ENCODE measurements around the gene VWF.

GRCh38 chr12:6167327-6168280, 43.1 kb upstream of the VWF start:
- TF ChIP-seq POLR2AphosphoS2 (IDR thresholded peaks at IDR 0.05; ENCODE audit: low read depth, low read length), result no peak
- TF ChIP-seq BACH1 (IDR thresholded peaks at IDR 0.05; ENCODE audit: borderline replicate concordance), result no peak
- TF ChIP-seq CTCF (IDR thresholded peaks at IDR 0.05 in 2 of 3, conservative IDR thresholded peaks at IDR 0.05 in 1 of 3; ENCODE audit: control insufficient read depth in 2 of 3, extremely low read depth in 1 of 3, insufficient read depth in 1 of 3, low read depth in 3 of 3, low read length in 3 of 3), result no peak
- TF ChIP-seq ZBTB33 (IDR thresholded peaks at IDR 0.05), result no peak
- no peak for TF ChIP-seq NRF1 (conservative IDR thresholded peaks at IDR 0.05; ENCODE audit: low read depth, low read length)
- TF ChIP-seq, protein P1, sequence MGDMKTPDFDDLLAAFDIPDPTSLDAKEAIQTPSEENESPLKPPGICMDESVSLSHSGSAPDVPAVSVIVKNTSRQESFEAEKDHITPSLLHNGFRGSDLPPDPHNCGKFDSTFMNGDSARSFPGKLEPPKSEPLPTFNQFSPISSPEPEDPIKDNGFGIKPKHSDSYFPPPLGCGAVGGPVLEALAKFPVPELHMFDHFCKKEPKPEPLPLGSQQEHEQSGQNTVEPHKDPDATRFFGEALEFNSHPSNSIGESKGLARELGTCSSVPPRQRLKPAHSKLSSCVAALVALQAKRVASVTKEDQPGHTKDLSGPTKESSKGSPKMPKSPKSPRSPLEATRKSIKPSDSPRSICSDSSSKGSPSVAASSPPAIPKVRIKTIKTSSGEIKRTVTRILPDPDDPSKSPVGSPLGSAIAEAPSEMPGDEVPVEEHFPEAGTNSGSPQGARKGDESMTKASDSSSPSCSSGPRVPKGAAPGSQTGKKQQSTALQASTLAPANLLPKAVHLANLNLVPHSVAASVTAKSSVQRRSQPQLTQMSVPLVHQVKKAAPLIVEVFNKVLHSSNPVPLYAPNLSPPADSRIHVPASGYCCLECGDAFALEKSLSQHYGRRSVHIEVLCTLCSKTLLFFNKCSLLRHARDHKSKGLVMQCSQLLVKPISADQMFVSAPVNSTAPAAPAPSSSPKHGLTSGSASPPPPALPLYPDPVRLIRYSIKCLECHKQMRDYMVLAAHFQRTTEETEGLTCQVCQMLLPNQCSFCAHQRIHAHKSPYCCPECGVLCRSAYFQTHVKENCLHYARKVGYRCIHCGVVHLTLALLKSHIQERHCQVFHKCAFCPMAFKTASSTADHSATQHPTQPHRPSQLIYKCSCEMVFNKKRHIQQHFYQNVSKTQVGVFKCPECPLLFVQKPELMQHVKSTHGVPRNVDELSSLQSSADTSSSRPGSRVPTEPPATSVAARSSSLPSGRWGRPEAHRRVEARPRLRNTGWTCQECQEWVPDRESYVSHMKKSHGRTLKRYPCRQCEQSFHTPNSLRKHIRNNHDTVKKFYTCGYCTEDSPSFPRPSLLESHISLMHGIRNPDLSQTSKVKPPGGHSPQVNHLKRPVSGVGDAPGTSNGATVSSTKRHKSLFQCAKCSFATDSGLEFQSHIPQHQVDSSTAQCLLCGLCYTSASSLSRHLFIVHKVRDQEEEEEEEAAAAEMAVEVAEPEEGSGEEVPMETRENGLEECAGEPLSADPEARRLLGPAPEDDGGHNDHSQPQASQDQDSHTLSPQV (IDR thresholded peaks at IDR 0.05), result no peak
- TF ChIP-seq PAX5 (IDR thresholded peaks at IDR 0.05; ENCODE audit: borderline replicate concordance, low read depth, low read length), result no peak
- TF ChIP-seq, protein P2, sequence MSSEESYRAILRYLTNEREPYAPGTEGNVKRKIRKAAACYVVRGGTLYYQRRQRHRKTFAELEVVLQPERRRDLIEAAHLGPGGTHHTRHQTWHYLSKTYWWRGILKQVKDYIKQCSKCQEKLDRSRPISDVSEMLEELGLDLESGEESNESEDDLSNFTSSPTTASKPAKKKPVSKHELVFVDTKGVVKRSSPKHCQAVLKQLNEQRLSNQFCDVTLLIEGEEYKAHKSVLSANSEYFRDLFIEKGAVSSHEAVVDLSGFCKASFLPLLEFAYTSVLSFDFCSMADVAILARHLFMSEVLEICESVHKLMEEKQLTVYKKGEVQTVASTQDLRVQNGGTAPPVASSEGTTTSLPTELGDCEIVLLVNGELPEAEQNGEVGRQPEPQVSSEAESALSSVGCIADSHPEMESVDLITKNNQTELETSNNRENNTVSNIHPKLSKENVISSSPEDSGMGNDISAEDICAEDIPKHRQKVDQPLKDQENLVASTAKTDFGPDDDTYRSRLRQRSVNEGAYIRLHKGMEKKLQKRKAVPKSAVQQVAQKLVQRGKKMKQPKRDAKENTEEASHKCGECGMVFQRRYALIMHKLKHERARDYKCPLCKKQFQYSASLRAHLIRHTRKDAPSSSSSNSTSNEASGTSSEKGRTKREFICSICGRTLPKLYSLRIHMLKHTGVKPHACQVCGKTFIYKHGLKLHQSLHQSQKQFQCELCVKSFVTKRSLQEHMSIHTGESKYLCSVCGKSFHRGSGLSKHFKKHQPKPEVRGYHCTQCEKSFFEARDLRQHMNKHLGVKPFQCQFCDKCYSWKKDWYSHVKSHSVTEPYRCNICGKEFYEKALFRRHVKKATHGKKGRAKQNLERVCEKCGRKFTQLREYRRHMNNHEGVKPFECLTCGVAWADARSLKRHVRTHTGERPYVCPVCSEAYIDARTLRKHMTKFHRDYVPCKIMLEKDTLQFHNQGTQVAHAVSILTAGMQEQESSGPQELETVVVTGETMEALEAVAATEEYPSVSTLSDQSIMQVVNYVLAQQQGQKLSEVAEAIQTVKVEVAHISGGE (CRISPR knock-in tag; IDR thresholded peaks at IDR 0.05), result no peak
- TF ChIP-seq RAD21 (IDR thresholded peaks at IDR 0.05; ENCODE audit: insufficient read depth, low read depth, low read length), result no peak
